NAMALWA (cell line): ENCODE measurements around the gene SORCS2.

Experiments used
- DNase-seq: peaks from one replicate; pipeline ENCODE4 v3.0.0-alpha.2; 2015; ENCODE audit warnings: low spot score

Gene SORCS2

GRCh38 chr4:7356667-7357310, 164.5 kb downstream of the SORCS2 start:
- no peak for DNase-seq

- no peak for DNase-seq
Measured at GRCh38 chr4:7357323-7357722, 165.0 kb downstream of the SORCS2 start.

GRCh38 chr4:7358100-7358735, 165.9 kb downstream of the SORCS2 start:
- no peak for DNase-seq

GRCh38 chr4:7359400-7360062, 167.2 kb downstream of the SORCS2 start:
- no peak for DNase-seq

DNA sequence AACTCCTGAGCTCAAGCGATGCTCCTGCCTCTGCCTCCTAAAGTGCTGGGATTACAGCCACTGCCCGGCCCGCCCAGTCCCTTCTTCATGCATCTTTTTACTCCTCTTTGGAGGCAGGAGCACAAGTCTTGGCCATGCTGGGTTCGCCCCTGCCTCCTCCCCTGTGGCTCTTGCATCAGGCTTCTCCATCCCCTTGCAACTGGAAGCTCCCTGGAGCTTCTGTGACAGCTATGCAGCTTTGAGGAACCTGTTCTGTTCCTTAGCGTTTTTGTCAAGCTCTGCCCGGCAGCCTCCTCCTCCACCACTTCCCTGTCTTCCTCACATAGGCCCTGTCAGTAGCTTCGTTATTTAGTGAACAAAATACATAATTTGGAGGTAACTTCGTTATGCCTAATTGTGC, 168.5 kb downstream of the SORCS2 start:
- no peak for DNase-seq

GRCh38 chr4:7361280-7361895, 169.1 kb downstream of the SORCS2 start:
- no peak for DNase-seq

DNA sequence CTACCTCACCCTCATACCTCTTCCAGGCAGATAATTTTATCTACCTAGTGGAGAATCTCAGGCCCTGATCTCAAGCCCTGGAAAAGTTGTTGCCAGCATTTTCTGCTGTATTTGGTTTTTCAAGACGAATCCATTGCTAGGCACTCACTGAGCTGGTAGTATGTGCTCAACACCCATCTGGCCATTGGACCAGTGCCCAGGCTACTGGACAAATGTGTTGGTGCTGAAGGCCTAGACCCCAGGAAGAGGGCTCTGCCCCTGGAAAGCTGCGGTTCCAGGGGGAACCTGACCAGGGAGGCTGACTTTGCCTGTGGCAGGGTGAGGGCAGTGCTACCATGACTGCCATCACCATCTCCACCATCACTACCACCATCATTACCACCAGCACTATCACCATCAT, 170.0 kb downstream of the SORCS2 start:
- DNase-seq = no peak

DNA sequence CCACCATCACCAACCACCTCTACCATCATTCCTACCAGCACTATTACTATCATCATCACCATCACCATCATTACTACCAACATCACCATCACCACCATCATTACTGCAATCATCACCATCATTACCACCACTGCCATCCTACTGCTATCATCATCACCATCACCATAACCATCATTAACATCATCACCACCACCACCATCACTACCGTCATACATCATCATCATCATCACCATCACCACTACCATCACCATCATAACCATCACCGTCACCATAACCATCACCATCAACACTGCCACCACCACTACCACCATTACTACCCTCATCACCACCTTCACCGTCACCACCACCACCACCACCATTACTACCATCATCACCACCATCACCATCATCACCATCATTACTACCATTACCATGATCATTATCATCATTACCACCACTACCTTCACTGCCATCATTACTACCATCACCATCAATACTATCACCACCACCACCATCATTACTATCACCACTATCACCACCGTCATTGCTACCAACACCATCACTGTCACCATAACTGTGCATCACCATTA, 170.6 kb downstream of the SORCS2 start:
- DNase-seq = no peak

GRCh38 chr4:7364979-7365378, 172.6 kb downstream of the SORCS2 start:
- DNase-seq = no peak

DNA sequence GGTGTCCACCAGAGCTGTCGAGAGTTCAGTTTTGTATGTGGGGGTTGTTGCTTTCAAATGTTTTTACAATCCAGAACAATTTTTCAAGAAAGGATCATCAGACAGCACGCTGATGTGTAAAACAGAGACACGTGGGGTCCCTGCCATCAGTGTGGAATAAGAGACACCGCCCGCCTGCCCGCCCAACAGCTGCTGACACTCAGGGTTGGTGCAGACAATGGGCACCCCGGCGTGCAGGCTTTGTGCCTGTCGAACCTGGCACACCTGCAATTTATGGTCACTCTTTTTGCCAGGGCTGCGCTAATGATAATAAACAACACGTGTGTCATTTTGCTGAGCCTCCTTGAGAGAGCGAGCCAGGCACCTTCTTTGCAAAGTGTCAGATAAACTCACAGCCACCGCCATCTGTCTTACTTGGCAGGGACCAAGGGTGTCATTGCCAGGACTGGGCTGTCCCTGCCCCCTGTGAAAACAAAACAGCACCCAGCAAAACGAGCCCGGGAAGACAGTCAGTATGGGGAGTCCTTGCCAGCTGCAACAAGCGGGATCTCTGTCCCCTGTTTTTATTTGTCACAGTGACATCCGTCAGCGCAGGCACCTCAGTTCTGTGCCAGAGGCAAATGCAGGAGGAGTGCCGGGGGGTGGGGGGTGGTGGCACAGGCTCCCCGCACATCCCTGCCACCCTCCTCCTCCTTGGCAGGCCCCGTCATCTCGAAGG, 173.3 kb downstream of the SORCS2 start:
- no peak for DNase-seq

- DNase-seq = no peak
Measured at GRCh38 chr4:7366180-7366945, 174.0 kb downstream of the SORCS2 start.

- no peak for DNase-seq
Measured at GRCh38 chr4:7366954-7367353, 174.6 kb downstream of the SORCS2 start.

GRCh38 chr4:7367406-7367805, 175.1 kb downstream of the SORCS2 start:
- no peak for DNase-seq

GRCh38 chr4:7367864-7368277, 175.5 kb downstream of the SORCS2 start:
- no peak for DNase-seq

DNA sequence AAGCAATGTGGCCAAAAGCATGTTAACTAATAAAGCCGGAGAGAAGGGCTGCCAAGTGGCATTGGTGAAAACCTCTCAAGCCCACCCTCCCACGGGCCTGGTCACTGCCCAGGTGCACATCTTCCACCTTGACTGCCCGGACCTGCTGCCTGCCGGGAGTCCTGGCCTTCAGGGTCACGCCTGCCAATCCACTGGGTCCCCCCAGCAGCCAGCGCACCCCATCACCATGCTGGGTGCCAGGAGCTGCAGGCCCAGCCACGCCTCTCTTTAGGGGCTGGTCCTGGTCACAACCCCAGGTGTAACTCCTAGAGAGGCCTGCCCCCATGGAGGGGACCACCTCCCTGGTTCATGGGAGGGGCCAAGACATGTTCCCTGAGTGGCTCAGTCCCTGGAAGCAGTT, 176.0 kb downstream of the SORCS2 start:
- no peak for DNase-seq

- no peak for DNase-seq
Measured at GRCh38 chr4:7369511-7369910, 177.2 kb downstream of the SORCS2 start.

- DNase-seq = no peak
Measured at GRCh38 chr4:7370038-7370437, 177.7 kb downstream of the SORCS2 start.

GRCh38 chr4:7371210-7371941, 179.0 kb downstream of the SORCS2 start:
- DNase-seq = no peak

GRCh38 chr4:7372673-7373072, 180.3 kb downstream of the SORCS2 start:
- no peak for DNase-seq

GRCh38 chr4:7374571-7374970, 182.2 kb downstream of the SORCS2 start:
- no peak for DNase-seq

DNA sequence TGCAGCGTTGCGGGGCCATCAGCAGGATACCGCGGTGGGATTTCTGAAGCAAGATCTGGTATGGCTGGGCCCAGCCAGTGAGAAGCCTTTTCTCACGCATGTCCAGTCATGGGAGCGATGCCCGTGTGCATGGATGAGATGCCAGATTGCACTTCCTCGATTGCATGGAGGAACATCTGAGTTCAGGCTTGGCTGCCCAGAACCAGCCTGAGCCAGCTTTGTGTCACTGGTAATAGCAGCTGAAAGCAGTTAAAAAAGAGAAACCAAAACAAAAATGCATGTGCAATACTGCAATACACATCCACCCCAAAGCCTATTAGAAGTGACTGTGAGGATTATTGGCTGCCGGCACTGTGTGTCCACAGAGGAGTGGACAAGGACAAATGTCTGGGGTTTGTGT, 183.1 kb downstream of the SORCS2 start:
- DNase-seq = no peak
